CD4-positive, alpha-beta T cell treated with Interleukin-6 at 100 ng/mL for 8 hours (primary cell): ENCODE results near the gene P2RX1.
"Not testable (repeated sequence)": the region's sequence is repeated elsewhere in the genome, so short reads cannot be mapped to it uniquely, and the experiment has no call there.

Experiments used
- DNase-seq: peaks from one replicate; pipeline ENCODE4 v3.0.0-alpha.2; 2020; ENCODE audit warnings: mixed read lengths, low spot score

The P2RX1 gene

DNA sequence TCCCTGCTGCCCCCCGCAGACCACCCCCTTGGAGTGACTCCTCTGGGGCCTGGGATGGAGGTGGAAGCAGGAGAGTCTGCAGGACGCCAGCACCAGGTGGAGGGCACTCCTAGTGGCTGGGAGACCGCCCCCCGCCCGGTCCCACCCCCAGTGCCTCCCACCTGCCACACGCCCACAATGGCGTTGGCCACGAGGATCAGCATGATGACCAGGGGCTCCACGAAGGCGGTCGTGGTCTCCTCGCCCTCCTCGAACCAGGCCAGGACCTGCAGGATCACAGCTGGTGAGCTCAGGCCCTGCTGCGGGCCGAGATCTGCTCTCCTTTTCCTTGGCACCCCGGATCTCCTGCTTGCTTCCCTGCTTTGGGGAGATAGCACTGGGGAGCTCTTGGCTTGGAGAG lies 35.2 kb upstream of the P2RX1 start:
- DNase-seq, result no peak

DNA sequence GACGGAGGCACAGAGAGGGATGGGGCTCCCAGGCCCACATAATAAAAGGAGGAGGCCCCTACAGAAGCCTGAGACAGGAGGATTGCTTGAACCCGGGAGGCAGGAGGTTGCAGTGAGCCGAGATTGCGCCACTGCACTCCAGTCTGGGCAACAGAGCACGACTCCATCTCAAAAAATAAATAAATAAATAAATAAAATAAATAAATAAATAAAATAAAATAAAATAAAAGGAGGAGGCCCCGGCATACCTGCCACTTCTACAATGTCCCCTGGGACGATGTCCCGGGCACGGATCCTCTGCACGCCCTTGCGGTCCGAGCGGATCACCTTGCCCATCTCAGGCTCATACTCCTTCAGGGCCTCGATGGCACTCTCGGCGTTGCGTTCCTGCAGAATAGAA lies 34.7 kb upstream of the P2RX1 start:
- DNase-seq, result no peak

DNA sequence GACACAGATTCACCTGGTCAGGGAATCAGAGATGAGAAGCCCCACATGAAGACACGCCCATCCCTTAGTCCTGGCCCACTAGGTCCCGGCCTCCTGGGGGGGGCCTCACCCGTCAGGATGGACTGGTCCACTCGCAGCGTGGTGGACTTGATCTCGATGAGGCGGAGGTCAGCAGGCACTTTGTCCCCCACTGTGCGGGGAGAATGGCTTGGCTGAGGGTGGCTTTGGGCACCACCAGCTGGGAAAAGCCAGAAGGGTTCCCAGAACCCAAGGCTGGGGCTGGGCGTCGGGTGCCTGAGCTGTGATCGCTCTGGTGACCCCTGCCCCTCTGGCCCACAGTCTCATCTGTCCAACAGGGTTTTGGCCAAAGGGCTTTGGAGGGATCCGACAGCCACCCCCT lies 34.3 kb upstream of the P2RX1 start:
- no peak for DNase-seq

DNA sequence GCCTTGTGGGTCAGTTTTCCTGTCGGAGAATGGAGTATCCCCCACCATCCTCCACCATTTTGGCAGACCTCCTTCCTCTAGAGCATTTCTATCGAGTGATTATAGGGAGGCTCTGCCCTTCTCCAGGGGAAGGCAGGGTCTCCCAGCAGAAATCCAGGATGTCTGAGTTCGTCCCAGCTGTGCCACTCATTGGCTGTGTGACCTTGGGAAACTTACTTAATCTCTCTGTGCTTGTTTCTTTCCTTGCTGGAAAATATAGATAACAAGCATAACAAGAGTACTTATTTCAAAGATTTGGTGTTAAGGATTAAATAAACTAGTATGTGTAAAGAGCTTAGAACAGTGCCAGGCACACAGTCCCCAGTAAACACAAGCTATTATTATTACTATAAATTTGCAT lies 33.2 kb upstream of the P2RX1 start:
- DNase-seq, result no peak

DNA sequence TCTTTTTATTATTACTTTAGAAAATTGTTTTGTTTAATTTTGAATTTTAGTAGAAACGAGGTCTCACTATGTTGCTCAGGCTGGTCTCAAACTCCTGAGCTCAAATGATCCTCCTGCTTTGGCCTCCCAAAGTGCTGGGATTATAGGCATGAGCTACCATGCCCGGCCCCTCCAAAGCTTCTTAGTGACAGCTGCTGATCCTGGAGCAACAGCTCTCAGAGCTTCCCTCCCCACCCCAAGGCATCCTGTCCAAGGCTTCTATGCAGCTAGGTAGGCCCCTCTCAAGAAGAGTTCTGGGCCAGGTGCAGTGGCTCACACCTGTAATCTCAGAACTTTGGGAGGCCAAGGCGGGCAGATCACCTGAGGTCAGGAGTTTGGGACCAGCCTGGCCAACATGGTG lies 32.3 kb upstream of the P2RX1 start:
- not testable (repeated sequence) for DNase-seq

DNA sequence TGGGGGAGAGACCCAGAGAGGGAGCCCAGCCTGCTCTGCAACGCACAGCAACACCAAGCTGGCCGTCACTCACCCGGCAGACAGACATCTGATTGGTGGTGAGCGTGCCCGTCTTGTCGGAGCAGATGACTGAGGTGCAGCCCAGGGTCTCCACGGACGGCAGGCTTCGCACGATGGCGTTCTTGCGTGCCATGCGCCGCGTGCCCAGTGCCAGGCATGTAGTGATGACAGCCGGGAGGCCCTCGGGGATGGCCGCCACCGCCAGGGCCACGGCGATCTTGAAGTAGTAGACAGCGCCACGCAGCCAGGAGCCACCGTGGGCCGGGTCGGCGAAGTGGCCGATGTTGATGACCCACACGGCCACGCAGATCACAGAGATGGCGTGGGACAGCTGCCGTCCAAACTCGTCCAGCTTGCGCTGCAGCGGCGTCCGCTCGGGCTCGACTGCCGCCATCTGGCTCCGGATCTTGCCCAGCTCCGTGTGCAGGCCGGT lies 31.1 kb upstream of the P2RX1 start:
- DNase-seq, result no peak

DNA sequence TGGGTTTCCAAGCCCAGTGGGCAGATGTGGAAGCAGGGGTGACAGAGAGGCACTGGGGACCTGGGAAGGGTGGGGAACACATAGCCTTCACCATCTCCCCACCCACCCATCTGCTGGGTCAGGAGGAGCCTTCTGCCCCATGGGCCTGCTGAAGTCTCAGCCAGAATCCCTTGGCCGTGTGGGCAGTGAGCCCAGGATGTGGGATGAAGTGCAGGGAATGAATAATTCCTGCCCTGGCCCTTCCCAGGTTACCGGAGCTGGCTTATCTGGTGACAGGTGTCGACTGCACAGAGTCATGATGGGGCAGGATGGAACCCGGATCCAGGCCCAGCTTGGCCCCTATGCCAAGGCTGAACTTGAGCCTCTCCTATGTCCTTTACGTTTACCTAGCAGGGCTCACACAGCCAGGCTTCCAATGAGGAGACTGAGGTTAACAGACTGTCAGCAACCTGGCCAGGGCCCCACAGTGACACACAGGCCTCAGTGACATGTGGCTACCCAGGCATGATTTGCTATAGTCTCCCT lies 30.5 kb upstream of the P2RX1 start:
- no peak for DNase-seq

DNA sequence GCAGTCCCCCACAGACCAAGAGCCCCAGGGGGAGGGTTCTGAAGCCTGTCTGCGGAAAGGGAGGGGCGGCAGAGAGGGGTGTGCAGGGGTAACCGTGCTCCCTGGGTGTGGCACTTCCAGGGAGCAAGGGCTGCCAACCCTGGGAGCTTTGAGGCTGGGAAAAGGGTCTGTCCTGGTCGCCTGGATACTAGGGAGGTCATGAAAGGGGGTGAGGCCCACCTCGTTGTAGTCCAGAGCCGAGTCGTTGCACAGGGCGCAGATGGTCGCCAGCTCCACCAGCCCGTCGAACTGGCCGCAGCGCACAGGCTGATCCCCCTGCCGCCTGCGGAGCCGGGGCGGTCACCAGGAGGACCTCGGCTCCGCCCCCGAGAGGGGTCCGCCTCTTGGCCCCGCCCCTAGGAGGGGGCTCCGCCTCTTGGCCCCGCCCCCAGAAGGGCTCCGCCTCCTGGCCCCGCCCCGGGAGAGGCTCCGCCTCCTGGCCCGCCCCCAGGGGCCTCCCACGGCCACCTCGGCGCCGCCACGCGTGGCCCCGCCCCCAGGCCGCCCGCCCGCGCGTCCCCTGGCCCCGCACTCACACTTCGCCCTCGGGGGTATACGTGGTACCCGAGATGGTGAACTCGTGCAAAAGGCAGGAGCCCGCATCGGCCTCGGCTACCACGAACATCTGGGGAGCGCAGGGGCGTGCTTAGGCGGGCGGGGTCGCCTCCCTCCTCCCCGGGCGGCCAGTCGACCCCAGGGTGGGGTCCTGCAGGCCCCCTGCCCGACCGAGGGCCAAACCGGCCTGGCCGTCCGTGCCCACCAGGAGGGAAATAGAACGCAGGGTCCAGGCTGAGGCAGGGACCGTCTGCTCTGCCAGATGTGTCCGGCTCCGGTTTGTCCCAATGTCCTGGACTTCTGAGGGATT lies 28.5 kb upstream of the P2RX1 start:
- DNase-seq, result no peak

DNA sequence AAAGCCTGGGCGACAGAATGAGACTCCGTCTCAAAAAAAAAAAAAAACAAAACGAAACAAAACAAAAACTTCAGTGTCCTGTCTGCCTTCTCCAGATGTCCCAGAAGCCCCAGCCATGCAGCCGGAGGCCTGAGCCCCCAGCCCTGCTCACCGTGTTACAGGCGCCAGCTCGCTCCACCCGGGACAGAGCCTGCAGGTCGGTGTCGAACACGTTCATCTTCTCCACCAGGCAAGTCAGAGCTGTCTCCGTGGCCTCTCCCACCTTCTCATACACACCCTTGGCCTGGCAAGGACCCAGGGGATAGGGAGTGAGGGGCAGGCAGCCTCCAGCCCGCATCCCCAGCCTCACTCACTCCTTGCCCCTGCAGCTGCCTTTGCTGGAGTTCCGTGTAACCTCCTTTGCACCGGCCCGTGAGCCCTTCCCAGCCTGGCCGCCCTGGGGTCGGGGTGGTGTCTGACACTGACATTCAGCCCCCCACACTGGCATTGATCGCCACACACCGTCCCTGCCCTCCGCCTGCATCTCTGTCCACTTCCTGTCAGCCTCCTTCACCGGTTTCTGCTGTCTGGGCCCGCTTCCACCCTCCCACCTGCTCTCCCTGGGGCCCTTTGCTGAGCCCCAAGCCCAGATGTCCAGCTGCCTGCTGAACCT lies 27.1 kb upstream of the P2RX1 start:
- DNase-seq, result no peak

DNA sequence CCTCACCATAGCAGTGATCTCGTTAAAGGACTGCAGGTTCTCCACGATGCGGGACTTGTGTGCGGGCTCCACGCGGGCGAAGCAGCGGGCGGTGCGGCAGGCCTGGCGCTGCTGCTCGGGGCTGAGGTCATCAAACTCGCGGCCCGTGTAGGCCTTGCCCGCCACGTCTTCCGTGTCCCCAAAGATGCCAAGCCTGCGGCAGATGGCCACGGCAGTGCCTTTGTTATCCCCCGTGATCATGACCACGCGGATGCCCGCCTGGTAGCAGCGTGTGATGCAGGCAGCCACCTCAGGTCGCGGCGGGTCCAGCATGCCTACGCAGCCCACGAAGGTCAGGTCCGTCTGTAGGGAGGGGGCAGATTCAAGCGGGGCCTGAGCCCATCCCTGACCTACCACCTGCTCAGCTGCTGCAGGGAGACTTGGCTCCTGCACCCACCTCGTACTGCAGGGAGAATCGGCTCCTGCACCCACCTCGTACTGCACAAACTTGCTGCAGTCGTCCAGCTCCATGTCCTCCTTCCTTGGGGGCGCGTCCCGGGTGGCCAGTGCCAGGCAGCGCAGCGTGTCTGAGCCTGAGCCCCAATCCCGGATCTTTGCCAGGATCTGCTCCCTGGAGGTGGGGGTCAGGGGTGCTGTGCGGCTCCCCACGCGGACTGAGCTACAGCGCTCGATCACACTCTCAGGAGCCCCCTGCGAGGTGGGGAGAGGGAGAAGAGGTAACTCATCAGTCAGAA lies 24.9 kb upstream of the P2RX1 start:
- DNase-seq, result no peak

DNA sequence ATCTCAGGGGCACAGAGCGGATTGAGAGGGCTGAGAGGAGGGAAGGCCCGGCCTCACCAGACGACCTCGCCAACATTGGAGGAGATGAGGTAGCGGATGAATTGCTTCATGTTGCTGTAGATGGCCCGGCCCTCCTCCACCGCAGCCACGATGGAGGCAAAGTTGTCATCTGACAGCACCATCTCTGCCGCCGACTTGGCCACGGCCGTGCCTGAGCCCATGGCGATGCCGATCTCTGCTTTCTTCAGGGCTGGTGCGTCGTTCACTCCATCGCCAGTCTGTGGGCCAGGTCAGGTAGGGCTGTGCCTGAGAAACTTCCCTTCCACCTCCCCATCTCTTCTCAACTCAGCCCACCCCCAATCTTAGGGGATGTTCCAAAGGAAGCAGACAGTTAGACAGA lies 21.1 kb upstream of the P2RX1 start:
- no peak for DNase-seq

DNA sequence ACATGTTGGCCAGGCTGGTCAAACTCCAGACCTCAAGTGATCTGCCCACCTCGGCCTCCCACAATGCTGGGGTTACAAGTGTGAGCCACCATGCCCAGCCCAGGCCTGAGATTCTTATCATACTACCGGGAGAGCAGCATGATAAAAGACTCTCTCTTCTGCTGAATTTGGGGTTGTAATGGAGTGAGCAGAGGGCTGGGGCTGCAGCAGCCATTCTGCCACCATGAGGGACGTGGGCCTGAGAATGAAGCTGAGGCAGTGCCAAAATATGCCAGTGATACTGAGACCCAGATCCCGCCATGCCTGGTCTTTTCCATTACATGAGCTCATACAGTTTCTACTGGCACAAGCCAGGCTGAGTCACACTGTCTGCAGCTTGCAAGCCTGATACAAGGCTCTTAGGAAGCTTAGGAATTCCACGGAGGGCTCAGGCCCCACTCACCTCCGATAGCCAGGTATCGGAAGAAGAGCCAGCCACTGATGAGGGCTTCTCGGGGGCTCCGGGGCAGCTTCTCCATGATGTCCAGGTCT lies 19.6 kb upstream of the P2RX1 start:
- no peak for DNase-seq

DNA sequence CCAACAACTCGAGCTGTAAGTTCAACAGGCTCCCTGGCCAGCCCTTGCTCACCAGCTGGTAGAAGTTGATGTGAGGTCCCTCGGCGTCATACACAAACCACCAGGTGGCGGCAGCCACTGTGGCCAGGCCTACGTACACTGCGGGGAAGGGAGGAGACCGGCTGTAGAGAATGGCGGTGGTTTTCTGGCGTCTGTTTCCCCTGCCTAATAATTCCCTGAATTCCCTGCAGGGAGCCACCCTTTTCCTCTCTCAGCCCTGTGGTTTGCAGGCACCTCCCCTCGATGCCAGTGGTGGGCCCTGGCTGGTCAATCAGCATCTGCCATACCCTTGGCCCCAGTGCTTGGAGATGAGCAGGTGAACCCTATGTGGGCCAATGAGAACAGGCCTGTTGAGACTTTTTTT lies 18.9 kb upstream of the P2RX1 start:
- no peak for DNase-seq

DNA sequence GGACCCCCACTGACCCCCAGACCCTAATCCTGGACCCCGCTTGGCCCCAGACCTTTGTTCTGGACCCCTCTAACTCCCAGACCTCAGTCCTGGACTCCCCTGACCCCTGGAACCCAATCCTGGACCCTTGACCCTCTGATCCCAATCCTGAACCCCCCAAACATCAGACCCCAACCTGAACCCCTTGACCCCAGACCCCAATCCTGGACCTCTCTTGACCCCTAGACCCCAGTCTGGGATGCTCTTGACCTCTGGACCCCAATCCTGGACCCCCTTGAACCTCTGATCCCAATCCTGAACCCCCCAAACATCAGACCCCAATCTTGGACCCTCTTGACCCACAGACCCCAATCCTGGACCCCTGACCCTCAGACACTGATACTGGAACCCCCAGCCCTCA lies 13.5 kb upstream of the P2RX1 start:
- DNase-seq, result no peak

DNA sequence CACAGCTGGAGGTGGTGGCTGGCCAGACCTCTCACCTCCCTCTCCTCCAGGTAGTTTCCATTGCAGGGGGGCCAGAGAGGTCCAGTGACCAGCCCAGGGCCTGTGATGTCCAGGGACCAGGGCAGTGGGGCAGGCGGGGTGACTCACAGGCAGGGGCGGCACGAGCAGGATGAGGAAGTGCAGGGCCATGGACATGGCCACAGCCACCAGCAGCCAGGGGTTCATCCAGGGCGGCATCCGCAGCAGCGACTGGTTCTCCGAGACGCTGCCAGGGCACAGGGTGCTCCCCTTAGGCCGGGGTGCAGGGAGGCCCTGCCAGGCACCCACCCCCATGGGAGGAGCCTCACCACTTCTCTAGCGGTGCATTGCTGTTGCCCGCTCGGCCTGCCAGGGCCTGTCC lies 12.9 kb upstream of the P2RX1 start:
- no peak for DNase-seq

DNA sequence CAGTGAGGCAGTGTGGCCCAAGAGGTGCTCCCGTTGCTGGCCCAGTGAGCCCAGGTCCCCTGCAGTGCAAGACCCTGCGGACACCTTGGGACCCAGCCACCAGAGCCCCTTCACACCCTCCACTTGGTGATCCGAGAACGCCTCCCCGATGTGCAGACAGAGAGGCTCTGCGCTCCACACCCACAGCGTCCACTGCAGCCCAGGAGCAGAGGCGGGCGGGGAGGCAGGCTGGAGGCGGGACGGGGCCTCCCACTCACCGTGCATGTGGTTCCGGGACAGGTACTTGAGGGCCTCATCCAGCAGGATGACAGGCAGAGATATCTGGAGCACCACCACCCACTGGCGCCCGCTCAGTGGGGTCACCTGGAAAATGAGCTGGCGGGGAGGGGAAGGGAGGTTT lies 12.1 kb upstream of the P2RX1 start:
- no peak for DNase-seq

DNA sequence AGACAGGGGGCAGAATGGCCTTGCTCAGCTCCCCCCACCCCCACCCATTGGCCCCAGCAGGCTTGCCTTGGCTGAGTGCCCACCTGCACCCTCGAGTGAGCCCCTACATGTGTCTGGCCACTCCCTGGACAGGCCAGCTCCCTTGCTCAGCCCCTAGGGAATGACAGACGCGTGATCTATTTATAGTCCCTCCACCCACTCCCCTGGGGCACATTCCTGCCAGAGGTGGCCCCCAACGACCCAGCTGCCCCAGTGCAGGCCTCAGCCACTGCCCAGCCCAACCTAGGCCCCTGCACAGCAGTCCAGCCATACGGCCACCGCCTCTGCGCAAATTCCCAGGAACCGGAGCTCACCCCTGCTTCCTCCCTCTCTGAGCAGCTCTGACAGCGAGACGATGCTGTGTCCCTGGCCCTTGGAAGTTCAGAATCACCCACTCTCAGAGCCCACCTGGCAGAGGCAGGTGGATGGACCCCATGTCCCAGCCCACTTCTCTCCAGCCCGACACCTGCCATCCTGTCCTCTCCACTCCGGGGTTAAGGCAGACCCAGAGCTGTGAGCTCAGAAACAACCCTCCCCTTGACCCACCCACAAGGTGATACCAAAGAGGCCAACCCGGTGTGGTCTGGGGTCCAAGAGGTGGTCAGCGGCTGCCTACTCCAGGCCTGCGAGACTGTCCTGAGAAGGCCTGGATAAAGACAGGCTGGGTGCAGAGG lies 11.5 kb upstream of the P2RX1 start:
- DNase-seq, result no peak

DNA sequence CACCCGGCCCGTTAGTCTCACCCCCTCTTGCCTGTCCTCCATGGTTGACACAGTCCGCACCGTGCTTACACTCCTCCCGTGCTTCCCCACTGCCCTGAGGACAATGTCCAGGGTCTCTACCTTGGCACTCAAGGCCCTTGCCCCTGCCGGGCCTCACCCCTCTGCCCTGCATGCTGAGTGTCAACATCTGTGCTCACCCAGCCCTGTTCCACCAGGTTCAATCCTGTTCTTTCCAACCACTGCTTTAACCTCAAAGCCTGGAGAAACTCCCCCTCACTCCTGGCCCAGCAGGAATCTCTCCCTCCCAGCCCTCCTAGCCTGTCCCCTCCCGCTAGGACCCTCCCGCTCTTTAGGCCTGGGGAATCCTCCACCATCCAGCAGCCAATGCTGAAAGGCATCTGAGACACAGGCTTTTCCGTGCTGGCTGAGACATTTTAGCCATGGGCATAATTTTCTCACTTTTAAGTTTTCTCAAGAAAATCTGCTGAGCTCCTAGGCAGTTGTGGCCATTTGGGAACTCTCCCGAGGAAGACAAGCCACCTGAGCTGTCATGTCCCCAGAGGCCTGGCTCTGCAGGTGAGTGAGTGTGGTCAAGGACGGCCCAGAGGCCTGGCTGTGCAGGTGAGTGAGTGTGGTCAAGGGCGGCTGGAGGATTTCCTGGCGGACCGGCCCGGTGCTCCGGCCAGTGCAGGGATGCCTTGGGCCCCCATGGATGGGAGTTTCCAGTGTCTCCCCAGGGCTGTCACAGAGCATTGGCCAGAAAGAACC lies 10.8 kb upstream of the P2RX1 start:
- no peak for DNase-seq

DNA sequence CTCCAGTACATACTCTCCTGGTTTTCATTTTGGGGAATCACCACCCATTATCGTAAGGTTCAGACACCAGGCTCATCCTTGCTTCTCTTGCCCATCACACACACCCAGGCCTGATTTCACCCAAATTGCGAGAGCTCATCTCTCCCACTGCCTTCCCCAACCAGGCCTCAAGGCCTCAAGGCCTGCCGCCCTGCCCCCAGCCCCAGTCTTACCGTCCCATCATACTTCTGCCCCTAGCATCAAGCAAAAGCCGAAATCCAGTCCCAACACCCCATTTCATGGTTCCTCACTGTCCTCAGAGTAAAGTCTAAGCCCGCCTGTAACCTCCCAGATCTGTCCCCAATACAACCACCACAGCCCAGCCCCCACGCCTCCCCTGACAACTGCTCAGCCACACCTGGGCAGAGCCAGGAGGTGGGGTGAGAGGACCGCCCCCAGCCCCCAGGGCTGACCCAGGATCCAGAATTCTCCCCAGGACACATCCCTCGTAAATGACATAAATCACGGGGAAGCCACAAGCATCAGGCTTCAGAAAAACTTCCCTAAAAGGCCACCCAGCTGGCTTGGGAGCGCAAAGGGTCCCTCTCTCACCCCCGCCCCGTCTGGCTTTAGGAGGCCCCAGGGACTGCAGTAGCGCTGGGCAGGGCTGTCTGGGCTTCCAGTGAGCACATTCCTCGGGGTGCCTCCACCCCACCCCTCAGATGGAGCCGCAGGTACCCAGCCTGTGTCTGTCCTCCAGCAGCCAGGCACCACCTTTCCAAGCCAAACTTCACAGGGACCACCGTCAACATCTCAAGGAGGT lies 9.6 kb upstream of the P2RX1 start:
- DNase-seq, result no peak
